Activated CD4-positive, alpha-beta T cell treated with anti-CD3 and anti-CD28 coated beads, Interleukin-2, amount 50 U/mL, for 16 hours (primary cell): Measurements from ENCODE around the gene TP53.

Source experiments
- DNase-seq: peaks from one replicate; pipeline ENCODE4 v3.0.0-alpha.2; 2020

TP53 gene

GRCh38 chr17:7706631-7707354, 19.5 kb upstream of the TP53 start:
- DNase-seq = no peak

GRCh38 chr17:7705269-7706255, 18.3 kb upstream of the TP53 start:
- DNase-seq = no peak

- no peak for DNase-seq
These were observed 17.4 kb upstream of the TP53 start, which contains the start of gene EFNB3 for GRCh38 chr17:7704601-7705268. TSS of gene EFNB3 (plus strand) at chr17:7705202. CDS start at chr17:7705599, 397 bp downstream.

GRCh38 chr17:7703584-7704479, 16.5 kb upstream of the TP53 start:
- DNase-seq = no peak

GRCh38 chr17:7702776-7703175, 15.5 kb upstream of the TP53 start:
- DNase-seq = no peak

- no peak for DNase-seq
These were observed 14.4 kb upstream of the TP53 start for GRCh38 chr17:7701681-7702080.

GRCh38 chr17:7700510-7700909, 13.2 kb upstream of the TP53 start:
- no peak for DNase-seq

GRCh38 chr17:7697828-7698588, 10.7 kb upstream of the TP53 start:
- DNase-seq = no peak

GRCh38 chr17:7695586-7695985, 8.3 kb upstream of the TP53 start:
- DNase-seq = no peak

- DNase-seq = no peak
These were observed 1.6 kb upstream of the TP53 start for GRCh38 chr17:7688808-7689316.

- DNase-seq = peak; percentile 98
These were observed 868 bp upstream of the TP53 start, which contains the start of gene WRAP53 for GRCh38 chr17:7687908-7688807. TSS of gene WRAP53 (plus strand) at chr17:7688477. CDS start at chr17:7688649, 172 bp downstream.

- peak; percentile 83 for DNase-seq
These were observed 843 bp downstream of the TP53 start for GRCh38 chr17:7686222-7687071.

- peak; percentile 93 for DNase-seq
These were observed 1.6 kb downstream of the TP53 start for GRCh38 chr17:7685533-7686221.

- DNase-seq = peak; percentile 12
These were observed 2.3 kb downstream of the TP53 start for GRCh38 chr17:7684851-7685532.

- DNase-seq = no peak
These were observed 9.8 kb downstream of the TP53 start for GRCh38 chr17:7677388-7678067.

- no peak for DNase-seq
These were observed 10.8 kb downstream of the TP53 start for GRCh38 chr17:7676533-7676932.

GRCh38 chr17:7674934-7675333, 12.4 kb downstream of the TP53 start:
- DNase-seq = no peak
